Muscle layer of colon (tissue), 2 donors: ENCODE results near the gene SLC30A3.

Source experiments
- H3K27ac ChIP-seq: one replicate; pipeline ENCODE4 v1.7.0; 2013; ENCODE audit warnings: low read depth, mild to moderate bottlenecking, low read length, moderate library complexity
- H3K27me3 ChIP-seq, 2 donors: one replicate each; pipeline ENCODE4 v1.7.0; 2013; ENCODE audit warnings: low read length in 2 of 2, mild to moderate bottlenecking in 2 of 2; ENCODE audit not compliant: insufficient read depth in 2 of 2, control insufficient read depth in 1 of 2
- H3K36me3 ChIP-seq: one replicate; pipeline ENCODE4 v1.7.0; 2013; ENCODE audit warnings: mild to moderate bottlenecking, low read length; ENCODE audit not compliant: insufficient read depth
- H3K4me1 ChIP-seq: one replicate; pipeline ENCODE4 v1.7.0; 2013; ENCODE audit warnings: mild to moderate bottlenecking, low read length; ENCODE audit not compliant: insufficient read depth
- H3K4me3 ChIP-seq, 2 donors: one replicate each; pipeline ENCODE4 v1.7.0; 2013; ENCODE audit warnings: low read length in 2 of 2, low read depth in 1 of 2, mild to moderate bottlenecking in 1 of 2, moderate library complexity in 1 of 2
- H3K9ac ChIP-seq: one replicate; pipeline ENCODE4 v1.7.0; 2013; ENCODE audit warnings: low read length
- H3K9me3 ChIP-seq: one replicate; pipeline ENCODE4 v1.7.0; 2013; ENCODE audit warnings: mild to moderate bottlenecking, low read length
- donor health status: abdominal sarcoma.
- donor health status: Adenocarcinoma of cecum.

Gene SLC30A3

DNA sequence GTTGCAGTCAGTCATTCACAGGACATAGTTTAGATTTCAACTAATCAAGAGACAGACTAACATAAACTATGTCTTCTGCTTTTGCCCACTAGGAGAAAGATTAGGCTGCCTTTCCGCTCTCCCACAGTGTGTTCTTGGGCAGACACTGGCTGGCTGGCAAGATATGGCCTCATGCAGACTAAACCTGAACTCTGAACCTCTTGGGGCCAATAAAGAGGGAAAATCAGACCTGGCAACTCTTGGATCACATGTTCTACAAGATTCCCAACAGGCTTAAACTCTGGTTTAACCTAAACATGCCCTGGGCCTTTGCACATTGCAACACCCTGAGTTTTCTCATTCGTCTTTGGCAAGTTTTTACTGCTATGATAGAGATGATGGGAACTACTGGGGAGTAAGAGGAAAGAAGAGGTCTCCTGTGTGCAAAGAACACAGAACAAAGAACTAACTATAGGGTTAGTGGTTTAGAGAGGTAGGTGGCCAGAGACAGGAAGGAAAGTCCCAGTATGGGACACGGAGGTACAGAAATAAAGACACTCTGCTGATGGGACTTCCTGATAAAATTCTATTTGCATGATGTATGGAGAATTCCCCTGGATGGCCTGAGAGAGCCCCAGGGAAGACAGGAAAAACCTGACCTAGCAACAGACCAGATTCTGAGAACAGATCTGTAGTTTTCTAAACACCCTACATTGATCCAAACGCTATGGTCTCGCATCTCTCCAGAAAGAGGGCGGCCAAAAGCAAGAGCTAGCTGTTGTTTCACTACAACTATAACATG, 53.0 kb downstream of the SLC30A3 start:
- H3K4me1 ChIP-seq = peaks cover 15% of the 10 kb centered on the region
- no peak overlapping the region for H3K27ac ChIP-seq
- no peak overlapping the region for H3K9ac ChIP-seq
- H3K4me3 ChIP-seq = no peak overlapping the region
- no peaks in the 10 kb centered on the region for H3K9me3 ChIP-seq
- no peaks in the 10 kb centered on the region for H3K27me3 ChIP-seq
- peaks cover 29% of the 10 kb centered on the region for H3K36me3 ChIP-seq

DNA sequence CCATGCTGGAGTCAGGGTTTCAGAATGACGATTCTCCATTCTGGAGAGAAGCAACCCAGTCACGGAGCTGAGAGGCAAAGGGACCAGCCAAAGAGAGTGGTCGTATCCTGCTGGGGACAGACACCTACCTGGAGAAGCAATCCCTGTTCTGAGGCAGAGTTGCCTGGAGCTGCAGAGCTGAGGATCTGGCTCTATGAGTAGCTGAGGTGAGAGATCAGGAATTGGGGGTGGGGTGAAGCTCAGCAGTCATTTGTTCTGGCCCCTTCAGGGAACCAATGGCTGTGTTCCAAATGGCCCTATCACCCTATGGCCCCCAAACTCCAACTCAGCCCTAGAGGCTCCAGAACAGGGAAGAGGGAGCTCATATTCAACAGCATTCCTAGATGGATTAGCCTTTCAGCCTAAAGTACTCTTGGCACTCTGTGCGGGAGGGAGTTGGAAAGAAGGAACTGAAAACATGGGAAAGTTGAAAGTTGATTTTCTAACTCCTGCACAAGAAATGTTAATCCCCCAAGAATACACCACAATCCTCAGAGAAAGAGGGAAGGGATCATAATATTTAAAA, 54.3 kb downstream of the SLC30A3 start:
- Histone ChIP-seq H3K27ac (no peak overlapping the region), H3K4me3 (no peak overlapping the region), H3K27me3 (no peaks in the 10 kb centered on the region), H3K9me3 (no peaks in the 10 kb centered on the region), H3K9ac (no peak overlapping the region), H3K4me1 (peaks cover 14% of the 10 kb centered on the region), H3K36me3 (peaks cover 38% of the 10 kb centered on the region)

DNA sequence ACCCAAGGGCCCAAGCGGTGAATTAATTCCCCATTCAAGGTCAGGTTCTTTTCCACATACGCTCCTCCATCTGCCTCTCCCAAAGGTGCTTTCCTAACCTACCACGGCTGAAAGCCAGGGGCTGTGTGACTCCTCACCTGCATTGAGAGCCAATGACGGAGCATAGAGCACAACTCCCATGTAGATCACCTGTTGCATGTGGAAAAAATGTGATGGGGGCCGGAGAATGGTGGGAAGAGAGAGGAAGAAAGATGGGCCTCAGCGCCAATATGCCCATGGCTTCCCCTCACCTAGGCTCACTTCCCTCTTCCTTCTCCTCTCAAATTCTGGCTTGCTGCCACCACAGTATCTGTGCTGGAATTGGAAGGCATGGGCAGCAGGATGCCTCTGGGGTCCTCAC, 56.5 kb downstream of the SLC30A3 start:
- Histone ChIP-seq H3K27ac (no peak overlapping the region), H3K4me1 (peaks cover 5% of the 10 kb centered on the region), H3K4me3 (no peak overlapping the region), H3K27me3 (no peaks in the 10 kb centered on the region), H3K36me3 (peaks cover 44% of the 10 kb centered on the region), H3K9me3 (no peaks in the 10 kb centered on the region), H3K9ac (no peak overlapping the region)

DNA sequence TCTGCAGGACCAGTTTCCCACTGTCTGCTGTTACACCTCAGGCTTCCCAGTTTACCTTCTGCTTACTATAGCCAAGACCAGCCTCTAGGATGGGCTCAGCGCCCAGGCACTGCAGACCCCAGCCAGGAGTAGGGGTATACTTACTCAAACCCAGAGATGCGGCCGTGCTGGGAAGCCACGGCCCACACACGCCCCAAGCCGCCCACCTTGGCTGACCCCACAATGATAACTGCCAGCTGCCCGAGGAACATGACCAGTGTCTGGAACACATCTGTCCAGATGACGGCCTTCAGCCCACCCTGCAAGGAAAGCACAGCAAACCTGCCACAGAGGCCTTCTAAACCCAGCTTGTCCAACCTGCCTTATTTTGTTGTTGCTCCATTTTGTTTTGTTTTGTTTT, 57.6 kb downstream of the SLC30A3 start:
- no peak overlapping the region for H3K4me3 ChIP-seq
- no peaks in the 10 kb centered on the region for H3K9me3 ChIP-seq
- peaks cover 44% of the 10 kb centered on the region for H3K36me3 ChIP-seq
- H3K27ac ChIP-seq = no peak overlapping the region
- no peak overlapping the region for H3K9ac ChIP-seq
- H3K27me3 ChIP-seq = no peaks in the 10 kb centered on the region
- no peaks in the 10 kb centered on the region for H3K4me1 ChIP-seq

DNA sequence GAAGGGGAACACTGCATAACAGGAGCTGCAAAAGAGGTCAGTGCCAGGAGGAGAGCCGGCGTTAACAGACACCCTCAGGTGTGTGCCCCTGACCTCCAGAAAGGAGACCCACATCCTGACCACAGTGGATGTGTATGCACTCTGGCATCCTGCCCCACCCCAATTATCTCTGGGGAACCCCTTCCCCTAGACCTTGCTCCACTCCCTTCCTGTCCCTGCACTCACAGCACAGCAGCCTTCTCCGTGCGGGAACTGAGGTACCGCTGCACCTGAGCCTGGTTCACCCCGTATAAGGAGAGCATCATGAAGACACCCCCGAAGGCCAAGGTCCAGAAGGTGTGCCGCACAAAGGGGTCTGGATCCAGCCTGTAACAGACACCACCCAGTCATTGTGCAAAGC, 58.3 kb downstream of the SLC30A3 start:
- Histone ChIP-seq H3K27ac (no peak overlapping the region), H3K9ac (no peak overlapping the region), H3K9me3 (no peaks in the 10 kb centered on the region), H3K4me3 (no peak overlapping the region), H3K27me3 (no peaks in the 10 kb centered on the region), H3K4me1 (no peaks in the 10 kb centered on the region), H3K36me3 (peaks cover 44% of the 10 kb centered on the region)

DNA sequence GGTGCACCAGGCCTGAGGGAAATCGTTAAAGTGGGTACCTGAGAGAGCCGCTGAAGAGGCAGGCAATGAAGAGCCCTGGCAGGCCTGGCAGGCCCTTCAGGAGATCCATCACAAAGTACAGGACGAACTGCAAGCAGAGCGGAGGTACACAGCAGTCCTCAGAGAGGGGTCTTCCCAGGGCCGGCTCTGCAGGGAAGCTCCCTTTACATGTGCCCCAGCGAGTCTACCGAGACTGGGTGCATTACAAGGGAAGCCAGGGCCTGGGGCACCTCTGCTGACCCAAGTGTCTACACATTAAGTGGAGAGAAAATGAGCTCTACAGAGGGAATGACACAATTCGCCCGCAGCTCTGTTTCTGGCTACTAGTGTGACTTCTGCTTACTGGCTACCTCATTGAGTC, 59.1 kb downstream of the SLC30A3 start:
- Histone ChIP-seq H3K4me3 (no peak overlapping the region), H3K9me3 (no peaks in the 10 kb centered on the region), H3K9ac (no peak overlapping the region)

More for the DNA sequence above, 59.1 kb downstream of the SLC30A3 start:
- Histone ChIP-seq H3K27me3 (no peaks in the 10 kb centered on the region), H3K36me3 (peaks cover 43% of the 10 kb centered on the region), H3K4me1 (no peaks in the 10 kb centered on the region), H3K27ac (no peak overlapping the region)
